HEK293 (cell line): ENCODE results near the gene DBF4B.

Experiments
- CTCF ChIA-PET: fragments of 350-600 bp; formaldehyde crosslinking; extraction: SDS; loops from one replicate; lab custom pipeline; 2021; ENCODE audit warnings: antibody characterized with exemption; lab: Yijun Ruan, JAX
- POLR2A ChIA-PET: fragments of 300-600 bp; formaldehyde crosslinking; extraction: SDS; loops from one replicate; lab custom pipeline; 2020; ENCODE audit warnings: antibody characterized with exemption, inconsistent platforms; lab: Yijun Ruan, JAX
- H3K27ac ChIP-seq: fragments of 200-500 bp; sonication (Bioruptor generic); 2 replicates; pipeline ENCODE4 v1.5.1; 2014; ENCODE audit warnings: low read depth, low read length, control low read depth, inconsistent platforms; ENCODE audit errors: extremely low read depth
- H3K36me3 ChIP-seq, 2 experiments: fragments of 200-500 bp in 1 of 2; sonication (Bioruptor generic) in 1 of 2; 1 replicate in 1 of 2; 2 replicates in 1 of 2; pipeline ENCODE4 v1.5.1; 2014 to 2017; ENCODE audit warnings: inconsistent platforms in 2 of 2, low read length in 2 of 2; ENCODE audit not compliant: control insufficient read depth in 2 of 2, insufficient read depth in 1 of 2
- H3K4me1 ChIP-seq: fragments of 200-500 bp; sonication (Bioruptor generic); 2 replicates; pipeline ENCODE4 v1.5.1; 2014; ENCODE audit warnings: mild to moderate bottlenecking, low read length, inconsistent platforms; ENCODE audit not compliant: control insufficient read depth, insufficient read depth
- H3K4me3 ChIP-seq: 2 replicates; pipeline ENCODE4 v1.5.1; 2011; ENCODE audit warnings: low read depth, mild to moderate bottlenecking, control low read depth, low read length, moderate library complexity
- H3K9me3 ChIP-seq: fragments of 200-500 bp; sonication (Bioruptor generic); 2 replicates; pipeline ENCODE4 v1.5.1; 2014; ENCODE audit warnings: low read depth, low read length, inconsistent platforms; ENCODE audit not compliant: control insufficient read depth, insufficient read depth
- BCL6B ChIP-seq: fragments of 450-650 bp; formaldehyde crosslinking; IDR thresholded peaks from 2 replicates; pipeline ENCODE4 v1.5.1; 2017; ENCODE audit warnings: missing biosample characterization, missing genetic modification characterization
- PRDM1 ChIP-seq: fragments of 450-650 bp; formaldehyde crosslinking; IDR thresholded peaks from 2 replicates; pipeline ENCODE4; 2016; ENCODE audit warnings: missing biosample characterization, missing genetic modification characterization
- ZBTB11 ChIP-seq: fragments of 450-650 bp; formaldehyde crosslinking; conservative IDR thresholded peaks from 2 replicates; pipeline ENCODE4 v1.5.1; 2016; ENCODE audit warnings: low read depth, missing biosample characterization, missing genetic modification characterization
- ZBTB26 ChIP-seq: fragments of 450-650 bp; formaldehyde crosslinking; optimal IDR thresholded peaks from 2 replicates; pipeline ENCODE3; 2016; ENCODE audit warnings: missing biosample characterization, mild to moderate bottlenecking, missing genetic modification characterization
- ZFP37 ChIP-seq: fragments of 450-650 bp; formaldehyde crosslinking; IDR thresholded peaks from 2 replicates; pipeline ENCODE4 v1.5.1; 2016; ENCODE audit warnings: missing biosample characterization, missing genetic modification characterization
- ZNF202 ChIP-seq: fragments of 450-650 bp; formaldehyde crosslinking; IDR thresholded peaks from 2 replicates; pipeline ENCODE4 v1.5.1; 2016; ENCODE audit warnings: missing biosample characterization, missing genetic modification characterization, borderline replicate concordance
- ZNF24 ChIP-seq: fragments of 450-650 bp; formaldehyde crosslinking; IDR thresholded peaks from 2 replicates; pipeline ENCODE4 v1.5.1; 2016; ENCODE audit warnings: missing biosample characterization, missing genetic modification characterization
- ZNF341 ChIP-seq: fragments of 450-650 bp; formaldehyde crosslinking; IDR thresholded peaks from 2 replicates; pipeline ENCODE4; 2016; ENCODE audit warnings: low read depth, missing biosample characterization, missing genetic modification characterization
- ZNF366 ChIP-seq: fragments of 450-650 bp; formaldehyde crosslinking; conservative IDR thresholded peaks from 2 replicates; pipeline ENCODE4 v1.5.1; 2016; ENCODE audit warnings: missing biosample characterization, missing genetic modification characterization
- ZNF510 ChIP-seq: fragments of 450-650 bp; formaldehyde crosslinking; IDR thresholded peaks from 2 replicates; pipeline ENCODE4 v1.5.1; 2018; ENCODE audit warnings: mild to moderate bottlenecking, missing genetic modification characterization, missing biosample characterization; ENCODE audit not compliant: insufficient replicate concordance
- ZNF513 ChIP-seq: fragments of 450-650 bp; IDR thresholded peaks from 2 replicates; pipeline ENCODE4 v1.5.1; 2018; ENCODE audit warnings: missing biosample characterization, missing genetic modification characterization
- ZNF560 ChIP-seq: fragments of 450-650 bp; formaldehyde crosslinking; IDR thresholded peaks from 2 replicates; pipeline ENCODE4 v1.5.1; 2017; ENCODE audit warnings: missing biosample characterization, missing genetic modification characterization, borderline replicate concordance
- ZNF600 ChIP-seq: fragments of 450-650 bp; formaldehyde crosslinking; IDR thresholded peaks from 2 replicates; pipeline ENCODE4 v1.5.1; 2016; ENCODE audit warnings: missing biosample characterization, missing genetic modification characterization
- ZNF629 ChIP-seq: fragments of 450-650 bp; formaldehyde crosslinking; IDR thresholded peaks from 2 replicates; pipeline ENCODE4 v1.5.1; 2017; ENCODE audit warnings: missing biosample characterization, missing genetic modification characterization
- TF ChIP-seq, protein P1 (sequence below): fragments of 450-650 bp; formaldehyde crosslinking; IDR thresholded peaks from 2 replicates; pipeline ENCODE4 v1.5.1; 2016; ENCODE audit warnings: missing biosample characterization, missing genetic modification characterization
- TF ChIP-seq, protein P2 (sequence below): fragments of 450-650 bp; formaldehyde crosslinking; IDR thresholded peaks from 2 replicates; pipeline ENCODE4 v1.5.1; 2016; ENCODE audit warnings: missing biosample characterization, missing genetic modification characterization, low read depth

Gene DBF4B

GRCh38 chr17:44661835-44662234, 46.6 kb upstream of the DBF4B start:
- ChIA-PET CTCF (interaction anchor here (0.6 to 1.2 kb wide), 4 partner anchors 8 to 342 kb away, joined by 3 to 7 read pairs (median 3); no protein-coding TSS in a partner anchor), POLR2A (interaction anchor here (0.6 kb wide), 1 partner anchor 70 kb away, joined by 3 read pairs; no protein-coding TSS in a partner anchor)
- Histone ChIP-seq H3K4me1 (no peaks in the 10 kb centered on the region), H3K9me3 (no peaks in the 10 kb centered on the region), H3K27ac (no peak overlapping the region), H3K4me3 (no peak overlapping the region), H3K36me3 (peaks cover 3 to 43% of the 10 kb centered on the region in 2 experiments)
- TF ChIP-seq ZNF341 (tag by site-specific recombination) (no peak), ZNF600 (no peak), ZFP37 (no peak), ZNF202 (tag by site-specific recombination) (no peak), ZNF366 (tag by site-specific recombination) (no peak)

- TF ChIP-seq ZNF513 (peak; percentile 95), ZNF600 (no peak)
- Histone ChIP-seq H3K4me3 (no peak overlapping the region), H3K27ac (no peak overlapping the region), H3K9me3 (no peaks in the 10 kb centered on the region), H3K36me3 (peaks cover 3 to 37% of the 10 kb centered on the region in 2 experiments), H3K4me1 (no peaks in the 10 kb centered on the region)
- ChIA-PET POLR2A (interaction anchor here (0.9 kb wide), 1 partner anchor 26 kb away, joined by 3 read pairs; no protein-coding TSS in a partner anchor), CTCF (interaction anchor here (0.6 to 1.7 kb wide), 5 partner anchors 9 to 257 kb away, joined by 4 to 11 read pairs (median 7); no protein-coding TSS in a partner anchor)
Measured at GRCh38 chr17:44663095-44663494, 45.4 kb upstream of the DBF4B start.

DNA sequence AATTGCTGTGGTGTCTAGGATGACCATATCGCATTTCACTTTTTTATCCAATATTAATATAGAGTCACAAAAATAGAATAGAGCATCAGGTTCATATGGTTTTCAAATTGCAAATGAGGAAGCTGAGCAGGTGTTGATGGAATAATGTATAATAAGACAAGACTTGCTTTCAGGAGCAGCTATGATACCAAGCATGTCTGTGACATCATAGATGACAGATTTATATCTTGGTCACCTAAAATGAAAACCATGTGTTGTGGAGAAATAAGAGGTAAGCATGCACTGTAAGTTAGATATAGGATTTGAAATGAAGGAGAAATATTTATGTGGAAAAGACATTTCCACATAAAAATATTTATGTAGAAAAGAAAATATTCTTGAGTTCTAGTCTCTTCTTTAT, 43.6 kb upstream of the DBF4B start:
- Histone ChIP-seq H3K27ac (no peak overlapping the region), H3K9me3 (no peaks in the 10 kb centered on the region), H3K4me1 (no peaks in the 10 kb centered on the region), H3K36me3 (peaks cover 3 to 38% of the 10 kb centered on the region in 2 experiments), H3K4me3 (no peak overlapping the region)
- ChIA-PET CTCF (interaction anchor here (0.7 to 1.3 kb wide), 3 partner anchors 8 to 131 kb away, joined by 3 to 6 read pairs (median 4); partner anchors contain the start of gene MEIOC), POLR2A (no interaction called here)
- no peak for TF ChIP-seq ZNF560
- TF ChIP-seq ZNF629 (tag by site-specific recombination): peak; percentile 62
- TF ChIP-seq ZBTB11 (tag by site-specific recombination): no peak
- TF ChIP-seq PRDM1 (tag by site-specific recombination): no peak

GRCh38 chr17:44666006-44666405, 42.5 kb upstream of the DBF4B start:
- Histone ChIP-seq H3K4me3 (no peak overlapping the region), H3K36me3 (peaks cover 3 to 45% of the 10 kb centered on the region in 2 experiments), H3K4me1 (no peaks in the 10 kb centered on the region), H3K27ac (no peak overlapping the region), H3K9me3 (no peaks in the 10 kb centered on the region)
- ChIA-PET CTCF (interaction anchor here (0.6 to 1.3 kb wide), 4 partner anchors 10 to 133 kb away, joined by 3 to 6 read pairs (median 4); partner anchors contain the start of gene MEIOC), POLR2A (interaction anchor here (1.0 kb wide), 1 partner anchor 42 kb away, joined by 3 read pairs; the partner anchor contains the start of gene DBF4B)
- TF ChIP-seq, protein P1, sequence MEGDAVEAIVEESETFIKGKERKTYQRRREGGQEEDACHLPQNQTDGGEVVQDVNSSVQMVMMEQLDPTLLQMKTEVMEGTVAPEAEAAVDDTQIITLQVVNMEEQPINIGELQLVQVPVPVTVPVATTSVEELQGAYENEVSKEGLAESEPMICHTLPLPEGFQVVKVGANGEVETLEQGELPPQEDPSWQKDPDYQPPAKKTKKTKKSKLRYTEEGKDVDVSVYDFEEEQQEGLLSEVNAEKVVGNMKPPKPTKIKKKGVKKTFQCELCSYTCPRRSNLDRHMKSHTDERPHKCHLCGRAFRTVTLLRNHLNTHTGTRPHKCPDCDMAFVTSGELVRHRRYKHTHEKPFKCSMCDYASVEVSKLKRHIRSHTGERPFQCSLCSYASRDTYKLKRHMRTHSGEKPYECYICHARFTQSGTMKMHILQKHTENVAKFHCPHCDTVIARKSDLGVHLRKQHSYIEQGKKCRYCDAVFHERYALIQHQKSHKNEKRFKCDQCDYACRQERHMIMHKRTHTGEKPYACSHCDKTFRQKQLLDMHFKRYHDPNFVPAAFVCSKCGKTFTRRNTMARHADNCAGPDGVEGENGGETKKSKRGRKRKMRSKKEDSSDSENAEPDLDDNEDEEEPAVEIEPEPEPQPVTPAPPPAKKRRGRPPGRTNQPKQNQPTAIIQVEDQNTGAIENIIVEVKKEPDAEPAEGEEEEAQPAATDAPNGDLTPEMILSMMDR (tag by site-specific recombination): no peak
- TF ChIP-seq ZNF24: no peak
- TF ChIP-seq, protein P2, sequence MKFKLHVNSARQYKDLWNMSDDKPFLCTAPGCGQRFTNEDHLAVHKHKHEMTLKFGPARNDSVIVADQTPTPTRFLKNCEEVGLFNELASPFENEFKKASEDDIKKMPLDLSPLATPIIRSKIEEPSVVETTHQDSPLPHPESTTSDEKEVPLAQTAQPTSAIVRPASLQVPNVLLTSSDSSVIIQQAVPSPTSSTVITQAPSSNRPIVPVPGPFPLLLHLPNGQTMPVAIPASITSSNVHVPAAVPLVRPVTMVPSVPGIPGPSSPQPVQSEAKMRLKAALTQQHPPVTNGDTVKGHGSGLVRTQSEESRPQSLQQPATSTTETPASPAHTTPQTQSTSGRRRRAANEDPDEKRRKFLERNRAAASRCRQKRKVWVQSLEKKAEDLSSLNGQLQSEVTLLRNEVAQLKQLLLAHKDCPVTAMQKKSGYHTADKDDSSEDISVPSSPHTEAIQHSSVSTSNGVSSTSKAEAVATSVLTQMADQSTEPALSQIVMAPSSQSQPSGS: no peak
- no peak for TF ChIP-seq BCL6B
- TF ChIP-seq ZNF510 (tag by site-specific recombination): no peak
- no peak for TF ChIP-seq ZBTB26 (tag by site-specific recombination)
